Pancreas (tissue), 10 donors: ENCODE measurements around the gene MAMDC2. TPM values are rescaled to one million over a fixed set of nuclear protein-coding genes. Genes with fewer than 3 reads are reported as not detected.
A peak's percentile ranks its signal among the peaks of the same experiment; 100 is the strongest.

Experiments
- ATAC-seq, 4 donors: fragments of 200-7000 bp; cut with Tn5 transposase; one replicate each; pipeline versions ENCODE4 v1.8.0 to v1.9.1; 2020; ENCODE audit warnings: mild to moderate bottlenecking in 4 of 4, moderate library complexity in 4 of 4
- DNase-seq, 6 donors: peaks; one replicate each; pipeline ENCODE4 v3.0.0-alpha.2; 2020
- FAIRE-seq: peaks from 2 replicates; lab custom pipeline; 2012; peaks lifted over from hg19 to GRCh38; lab: Jason Lieb, UNC
- H3K27ac ChIP-seq, 4 donors: fragments of 200-600 bp; sonication (generic); 1 replicate in 3 of 4; 2 replicates in 1 of 4; pipeline versions ENCODE4 v1.5.0 to v1.8.0; 2020
- H3K27me3 ChIP-seq, 4 donors: fragments of 200-600 bp; one replicate each; pipeline ENCODE4 v1.8.0; 2021
- H3K36me3 ChIP-seq, 3 donors: fragments of 200-600 bp; sonication (generic) in 1 of 3; one replicate each; pipeline versions ENCODE4 v1.5.0 to v1.8.0; 2020 to 2021
- H3K4me1 ChIP-seq, 3 donors: fragments of 200-600 bp; one replicate each; pipeline ENCODE4 v1.8.0; 2021
- H3K4me3 ChIP-seq, 4 donors: fragments of 200-600 bp; sonication (generic) in 2 of 4; one replicate each; pipeline versions ENCODE4 v1.5.0 to v1.8.0; 2020 to 2021
- H3K9me3 ChIP-seq, 4 donors: fragments of 200-600 bp; one replicate each; pipeline ENCODE4 v1.8.0; 2021
- CTCF ChIP-seq, 4 donors: fragments of 200-600 bp; sonication (generic) in 3 of 4; IDR thresholded peaks; one replicate each; pipeline versions ENCODE4 v1.5.0 to v1.8.0; 2021; ENCODE audit warnings: antibody characterized with exemption in 4 of 4
- WGBS, 2 donors: extraction: QIAGEN DNeasy Blood & Tissue Kit; methylation state at CpG; one replicate each; pipeline ENCODE4 v1.1.7; 2013; 5-methylcytosine and 5-hydroxymethylcytosine counted together
- intact Hi-C, 3 donors: fragments of 100-400 bp; cut with DNase I; formaldehyde crosslinking; loops; one replicate each; pipeline versions ENCODE4 v1.11.1 to v1.14.2; 2022
- polyA plus RNA-seq, 2 donors: library from polyadenylated mRNA; stranded (reverse); fragments of 200-250 nt; gene quantifications; one replicate each; pipeline ENCODE4 v1.2.3, GENCODE V29; 2013
- total RNA-seq, 6 donors: library from RNA; stranded (reverse); fragmentation: NEBNext Ultra II Directional in 4 of 6; extraction: Animal tissue kit (Norgen Biotek cat#: 25700) in 4 of 6; gene quantifications; one replicate each; pipeline versions ENCODE4 v1.2.1 to v1.2.4, GENCODE V29; 2021 to 2023
- donor health status: healthy with polysubstance abuse.
- donor health status: DM: no; HTN: no; CAD: no; lungs with moderate emphysema.
- donor health status: DM: no; HTN: no; CAD: no.
- donor health status: control.
- donor health status: control.
- donor health status: Bipolar disorder and iron deficiency.
- donor health status: DM: yes; HTN: yes; CAD: no.
- donor health status: DM: no; HTN: no; CAD: no.
- donor health status: DM: no; HTN: no; CAD: no.
- donor health status: DM: yes; HTN: yes; CAD: no.

The MAMDC2 gene
- total and polyA plus RNA-seq, 8 donors: 0.95 to 4.7 (median 1.3) TPM

- ATAC-seq: no peak
- Histone ChIP-seq H3K4me1 (no peaks in the 10 kb centered on the region), H3K36me3 (no peaks in the 10 kb centered on the region), H3K27me3 (no peaks in the 10 kb centered on the region), H3K27ac (no peak overlapping the region), H3K9me3 (no peaks in the 10 kb centered on the region), H3K4me3 (no peak overlapping the region)
- no peak for FAIRE-seq
- TF ChIP-seq CTCF (IDR thresholded peaks at IDR 0.05): no peak
- WGBS, 2 donors: 98 to 100% methylated on average over 1 of the region's 1 CpG
- no peak for DNase-seq
- intact Hi-C loops: loop anchor here in 1 of 3 donors (10.0 kb wide), 1 partner anchor 133 kb away; no protein-coding TSS in a partner anchor
Measured at GRCh38 chr9:70107558-70107957, 63.9 kb downstream of the MAMDC2 start.

GRCh38 chr9:70108181-70108580 is 64.5 kb downstream of the MAMDC2 start:
- no peaks in the 10 kb centered on the region for H3K9me3 ChIP-seq
- no peak overlapping the region for H3K4me3 ChIP-seq
- 78 to 81% methylated on average over 3 of the region's 3 CpGs for WGBS, 2 donors
- H3K27me3 ChIP-seq: no peaks in the 10 kb centered on the region
- TF ChIP-seq CTCF (IDR thresholded peaks at IDR 0.05): no peak
- intact Hi-C loops: loop anchor here in 1 of 3 donors (10.0 kb wide), 1 partner anchor 133 kb away; no protein-coding TSS in a partner anchor
- no peaks in the 10 kb centered on the region for H3K36me3 ChIP-seq
- no peak overlapping the region for H3K27ac ChIP-seq
- no peaks in the 10 kb centered on the region for H3K4me1 ChIP-seq
- ATAC-seq: no peak
- no peak for DNase-seq
- no peak for FAIRE-seq

GRCh38 chr9:70110194-70111041 is 66.8 kb downstream of the MAMDC2 start:
- no peak overlapping the region for H3K4me3 ChIP-seq
- no peak for FAIRE-seq
- no peaks in the 10 kb centered on the region for H3K9me3 ChIP-seq
- H3K27me3 ChIP-seq: no peaks in the 10 kb centered on the region
- peak in 3 of 4 donors; percentile 9 to 26 (median 22) for ATAC-seq
- intact Hi-C loops: loop anchor here in 1 of 3 donors (5.0 kb wide), 1 partner anchor 138 kb away; no protein-coding TSS in a partner anchor
- TF ChIP-seq CTCF (IDR thresholded peaks at IDR 0.05): no peak
- no peaks in the 10 kb centered on the region for H3K4me1 ChIP-seq
- DNase-seq: no peak
- WGBS, 2 donors: 55 to 57% methylated on average over 6 of the region's 6 CpGs
- no peaks in the 10 kb centered on the region for H3K36me3 ChIP-seq
- H3K27ac ChIP-seq: no peak overlapping the region

GRCh38 chr9:70111042-70111602 is 67.5 kb downstream of the MAMDC2 start:
- Histone ChIP-seq H3K9me3 (no peaks in the 10 kb centered on the region), H3K27me3 (no peaks in the 10 kb centered on the region), H3K4me1 (no peaks in the 10 kb centered on the region), H3K27ac (no peak overlapping the region), H3K36me3 (no peaks in the 10 kb centered on the region), H3K4me3 (no peak overlapping the region)
- peak; percentile 73 to 95 (median 84) for DNase-seq
- WGBS, 2 donors: 11 to 12% methylated on average over 4 of the region's 4 CpGs
- peak; percentile 90 to 95 (median 92) for ATAC-seq
- TF ChIP-seq CTCF (IDR thresholded peaks at IDR 0.05): peak; percentile 81 to 91 (median 84)
- no peak for FAIRE-seq
- intact Hi-C loops: loop anchor here in 1 of 3 donors (5.0 kb wide), 1 partner anchor 139 kb away; no protein-coding TSS in a partner anchor
